Stimulated activated CD4-positive, alpha-beta T cell treated with anti-CD3 and anti-CD28 coated beads, Interleukin-4, amount 100 ng/mL, for 24 hours (primary cell): Measurements from ENCODE around the gene KSR1.

Source experiments
- DNase-seq: peaks from one replicate; pipeline ENCODE4 v3.0.0-alpha.2; 2020

Gene KSR1

GRCh38 chr17:27475070-27475673 is 18.9 kb downstream of the KSR1 start:
- peak; percentile 72 for DNase-seq

GRCh38 chr17:27475981-27476895 is 20.0 kb downstream of the KSR1 start:
- DNase-seq, result no peak

- DNase-seq, result no peak
Measured at GRCh38 chr17:27477050-27477888, 21.0 kb downstream of the KSR1 start.

- no peak for DNase-seq
Measured at GRCh38 chr17:27477971-27478684, 21.9 kb downstream of the KSR1 start.

DNA sequence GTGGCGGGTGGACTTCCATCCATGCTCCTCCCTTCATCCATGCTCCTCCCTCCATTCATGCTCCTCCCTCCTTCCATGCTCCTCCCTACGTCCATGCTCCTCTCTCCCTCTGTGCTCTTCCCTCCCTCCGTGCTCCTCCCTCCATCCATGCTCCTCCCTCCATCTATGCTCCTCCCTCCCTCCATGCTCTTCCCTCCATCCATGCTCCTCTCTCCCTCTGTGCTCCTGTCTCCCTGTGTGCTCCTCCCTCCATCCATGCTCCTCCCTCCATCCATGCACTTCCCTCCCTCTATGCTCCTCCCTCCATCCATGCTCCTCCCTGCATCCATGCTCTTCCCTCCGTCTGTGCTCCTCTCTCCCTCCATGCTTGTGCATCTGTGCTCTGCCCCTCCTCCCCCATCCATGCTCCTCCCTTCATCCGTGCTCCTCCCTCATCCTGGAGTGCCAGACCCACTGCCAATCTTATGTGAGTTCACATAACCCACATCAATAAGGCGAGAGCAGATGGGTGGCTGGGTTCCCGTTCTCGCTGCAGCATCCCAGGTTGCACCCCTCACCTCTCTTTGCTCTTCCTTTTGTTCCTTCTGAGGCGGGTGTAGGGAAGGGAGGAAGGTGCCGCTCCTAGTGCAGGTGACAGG is 22.8 kb downstream of the KSR1 start:
- no peak for DNase-seq

DNA sequence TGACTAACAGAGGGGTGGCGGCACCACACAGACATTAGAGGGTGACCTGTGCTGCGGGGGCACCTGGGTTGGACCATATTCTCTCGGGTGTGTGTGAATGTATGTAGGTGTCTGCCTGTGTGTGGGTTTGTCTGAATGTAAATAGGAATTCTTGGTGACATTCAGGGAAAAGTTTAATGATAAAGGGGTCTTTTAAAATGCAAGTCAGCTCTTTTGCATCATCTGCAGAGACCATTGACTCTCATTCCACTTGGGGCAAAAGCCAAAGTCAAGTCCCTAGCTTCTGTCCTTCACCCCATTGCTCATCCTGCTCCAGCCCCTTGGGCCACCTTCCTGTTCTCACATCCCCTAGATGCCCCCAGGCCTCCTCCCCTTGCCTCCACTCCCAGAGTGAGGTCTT is 23.6 kb downstream of the KSR1 start:
- DNase-seq, result no peak

DNA sequence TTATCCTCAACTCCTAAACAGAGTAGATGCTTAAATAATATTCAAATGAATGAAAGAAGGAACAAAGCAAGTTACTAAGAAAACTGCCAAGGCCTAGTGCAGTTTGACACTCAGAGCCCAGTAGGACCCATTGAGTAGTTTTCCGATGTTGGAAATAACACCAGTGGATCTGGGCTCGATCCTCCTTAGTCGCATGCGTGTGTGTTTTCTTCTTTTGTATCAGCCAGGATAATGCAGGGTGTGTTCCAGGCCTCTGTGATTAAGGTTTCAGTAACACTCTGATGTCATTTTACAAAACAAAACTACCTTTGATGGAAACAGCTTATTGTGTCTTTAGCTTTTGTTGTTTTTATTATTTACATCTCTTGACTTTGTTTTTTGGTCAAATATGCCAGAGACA is 24.5 kb downstream of the KSR1 start:
- no peak for DNase-seq

GRCh38 chr17:27481327-27481726 is 25.1 kb downstream of the KSR1 start:
- peak; percentile 28 for DNase-seq

DNA sequence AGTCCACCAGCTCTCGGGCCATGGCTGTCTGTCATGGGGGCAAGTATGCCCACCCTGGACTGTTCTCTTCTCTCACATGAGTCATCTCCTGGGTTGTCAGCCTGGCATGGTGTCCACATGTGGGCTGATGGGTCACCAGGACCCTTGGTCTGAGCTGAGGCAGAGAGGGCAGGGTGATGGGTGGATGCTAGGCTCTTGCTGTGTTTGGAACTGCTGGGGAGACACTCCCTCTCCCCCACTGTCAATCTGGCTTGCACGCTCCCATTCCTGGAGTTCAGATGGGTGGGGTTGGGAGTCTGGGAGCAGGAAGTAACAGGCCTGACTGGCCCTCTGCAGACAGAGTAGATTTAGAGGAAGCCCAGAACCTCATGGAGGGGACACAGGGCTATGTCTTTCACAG is 28.9 kb downstream of the KSR1 start:
- DNase-seq, result no peak

GRCh38 chr17:27485716-27486495 is 29.7 kb downstream of the KSR1 start:
- no peak for DNase-seq

DNA sequence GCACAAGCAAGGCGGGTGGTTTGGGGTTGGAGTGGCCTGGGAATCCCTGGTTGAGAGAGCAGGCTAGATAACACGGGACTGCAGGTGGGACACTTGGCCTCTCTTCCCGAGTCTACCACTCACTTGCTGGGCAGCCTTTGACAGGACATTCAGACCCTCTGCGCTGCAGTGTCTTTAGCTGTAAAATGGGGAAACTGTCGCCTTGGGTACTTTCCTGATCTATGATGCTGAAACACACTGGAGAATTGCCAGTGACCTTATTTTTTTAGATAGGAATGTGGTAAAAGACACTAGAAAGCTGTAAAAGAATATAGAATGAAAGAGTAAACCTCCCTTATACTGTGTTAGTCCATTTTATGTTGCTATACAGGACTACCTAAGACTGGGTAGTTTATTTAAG is 30.5 kb downstream of the KSR1 start:
- DNase-seq, result no peak

DNA sequence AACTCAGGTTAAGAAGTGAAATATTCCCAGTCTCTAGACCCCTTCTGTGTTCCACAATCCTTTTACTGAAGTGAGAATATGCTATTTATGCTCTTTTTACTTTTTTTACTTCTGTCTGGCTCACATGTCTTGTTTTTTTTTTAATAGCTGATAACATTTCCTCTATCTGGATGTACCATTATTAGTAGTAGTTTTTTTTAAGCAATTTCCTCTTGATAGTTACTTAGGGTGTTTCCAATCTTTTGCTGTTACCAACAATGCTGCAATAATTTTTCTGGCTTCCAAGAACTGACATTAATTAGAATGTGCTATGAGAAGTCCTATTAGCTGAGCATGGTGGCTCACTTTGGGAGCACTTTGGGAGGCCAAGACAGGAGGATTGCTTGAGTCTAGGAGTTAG is 32.0 kb downstream of the KSR1 start:
- DNase-seq, result no peak

DNA sequence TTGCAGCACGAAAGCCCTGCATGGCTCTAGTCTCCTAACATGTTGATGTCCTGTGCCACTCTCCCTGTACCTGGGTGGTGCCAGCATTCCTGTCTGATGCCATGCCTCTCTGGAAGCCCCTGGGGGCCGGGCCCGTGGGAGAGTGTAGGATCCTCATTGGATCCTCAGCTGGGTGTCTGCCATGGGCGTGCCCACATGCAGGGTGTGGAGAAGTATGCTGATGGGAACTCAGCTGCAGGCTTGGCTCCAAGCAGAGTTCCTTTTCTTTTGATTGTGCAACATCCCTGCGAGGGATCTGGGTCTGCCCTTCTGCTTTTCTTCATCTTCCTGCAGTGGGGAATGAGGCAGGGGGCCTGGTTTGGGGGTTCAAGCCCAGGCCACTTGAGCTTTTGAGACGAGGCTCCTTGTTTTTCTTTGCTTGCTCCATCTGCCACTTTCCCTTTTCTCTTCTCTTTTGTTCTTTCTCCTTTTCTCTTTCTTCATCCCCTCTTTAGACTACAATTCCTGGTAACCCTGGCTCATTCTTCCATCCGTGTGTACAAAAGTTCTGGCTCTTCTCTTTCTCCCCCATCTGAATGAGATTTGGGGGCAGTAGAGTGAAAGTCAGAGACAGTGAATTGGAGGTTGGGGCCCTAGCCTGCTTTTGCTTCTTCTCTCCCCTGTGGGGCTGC is 32.9 kb downstream of the KSR1 start:
- no peak for DNase-seq

- no peak for DNase-seq
Measured at GRCh38 chr17:27490391-27490790, 34.1 kb downstream of the KSR1 start.

DNA sequence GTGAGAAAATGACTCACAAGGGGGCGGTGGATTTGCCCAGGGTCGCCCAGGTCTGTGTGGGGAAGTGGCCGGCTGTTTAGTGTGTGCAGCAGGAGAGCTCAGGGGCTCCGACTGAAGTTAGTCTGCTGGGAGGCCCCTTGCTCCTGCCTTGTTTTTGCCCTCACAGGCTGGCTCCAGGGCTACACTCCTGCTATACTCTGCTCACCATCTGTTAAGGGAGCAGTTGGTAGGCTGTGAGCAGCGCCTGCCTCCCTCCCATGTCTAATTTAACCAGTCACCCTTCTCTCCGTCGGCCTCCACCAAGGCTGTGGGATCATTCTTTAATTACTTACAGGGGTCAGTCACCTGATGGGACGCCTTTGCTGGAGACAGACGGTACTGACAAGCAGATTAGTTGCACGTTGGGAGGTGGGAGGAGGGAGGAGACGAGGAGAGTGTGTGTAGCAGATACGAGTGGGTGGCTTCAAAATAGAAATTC is 35.5 kb downstream of the KSR1 start:
- DNase-seq, result no peak

- DNase-seq, result no peak
Measured at GRCh38 chr17:27492470-27492869, 36.2 kb downstream of the KSR1 start.

- DNase-seq, result no peak
Measured at GRCh38 chr17:27493088-27493487, 36.8 kb downstream of the KSR1 start.

- no peak for DNase-seq
Measured at GRCh38 chr17:27494192-27495091, 38.2 kb downstream of the KSR1 start.

GRCh38 chr17:27495460-27495859 is 39.2 kb downstream of the KSR1 start:
- no peak for DNase-seq

- no peak for DNase-seq
Measured at GRCh38 chr17:27496005-27496404, 39.8 kb downstream of the KSR1 start.
